Measurements from ENCODE around the gene PRAMEF15.
"Not testable (repeated sequence)": the region's sequence is repeated elsewhere in the genome, so short reads cannot be mapped to it uniquely, and the experiment has no call there.

The PRAMEF15 gene

DNA sequence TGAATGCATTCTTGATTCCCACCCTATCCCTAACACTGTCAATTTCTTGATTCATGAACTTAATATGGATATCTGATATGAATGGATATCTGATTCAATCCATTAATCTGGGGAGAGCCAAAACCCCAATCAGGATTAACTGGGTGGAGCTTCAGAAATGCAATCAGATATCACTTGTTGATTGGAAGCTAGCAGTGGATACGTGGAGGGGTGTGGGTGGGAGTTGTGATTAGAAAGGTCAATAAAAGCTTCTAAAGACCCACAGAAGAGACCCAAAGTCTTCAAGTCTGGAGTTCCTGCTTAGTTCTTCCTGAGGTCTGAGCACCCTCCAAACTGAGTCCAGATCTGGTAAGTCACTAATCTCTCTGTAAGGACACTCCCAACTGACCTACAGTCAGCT, 12.1 kb upstream of the PRAMEF15 start, which contains the start of gene PRAMEF33:
Gene PRAMEF33 (plus strand): TSS at position 301 of the 400 bp plus-strand sequence. CDS start 2,416 bp downstream, outside the sequence.
- not testable (repeated sequence) for H3K4me2 ChIP-seq (ENCODE audit: low read depth, low read length); H2AFZ ChIP-seq (ENCODE audit: low read length)

DNA sequence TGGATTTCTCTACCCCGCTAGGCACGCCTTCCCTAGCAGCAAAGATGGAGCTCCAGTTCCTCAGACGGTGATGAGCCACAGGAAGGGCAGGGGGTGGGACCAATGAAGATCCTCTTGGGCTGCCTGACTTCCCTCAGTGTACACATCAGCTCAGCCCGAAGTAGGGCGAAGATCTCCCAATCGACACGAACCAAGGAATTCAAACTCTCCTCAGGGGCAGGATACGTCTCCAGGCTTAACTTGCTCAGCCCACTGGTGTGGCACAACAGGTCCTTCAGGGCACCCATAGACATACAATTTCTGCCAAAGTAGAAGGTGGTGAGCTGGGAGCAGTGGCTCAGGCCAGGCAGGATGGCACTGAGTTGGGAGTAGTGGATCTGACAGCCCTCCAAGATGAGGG, 27.1 kb downstream of the PRAMEF15 start:
- H3K9me2 ChIP-seq (replicated peaks; ENCODE audit: insufficient read depth, low read length); H3K36me3 ChIP-seq (replicated peaks; ENCODE audit: insufficient read depth, low read length); H3K4me2 ChIP-seq (ENCODE audit: low read depth, low read length); H3K9me3 ChIP-seq (replicated peaks; ENCODE audit: insufficient read depth, low read length); H3K9ac ChIP-seq (ENCODE audit: low read length); H3K27ac ChIP-seq (ENCODE audit: low read length); H3K4me1 ChIP-seq (ENCODE audit: low read length); H2AFZ ChIP-seq (ENCODE audit: low read length); H4K20me1 ChIP-seq (ENCODE audit: insufficient read depth, low read length); H3K27me3 ChIP-seq (replicated peaks; ENCODE audit: insufficient read depth, low read length); DNase-seq; H3K79me2 ChIP-seq (ENCODE audit: low read length); H3F3A ChIP-seq (ENCODE audit: insufficient read depth, low read length); H3K4me3 ChIP-seq (ENCODE audit: low read length): not testable (repeated sequence)

More for the DNA sequence above, 12.1 kb upstream of the PRAMEF15 start, which contains the start of gene PRAMEF33:
- not testable (repeated sequence) for H3K9me2 ChIP-seq (replicated peaks; ENCODE audit: insufficient read depth, low read length); H3K9me3 ChIP-seq (replicated peaks; ENCODE audit: insufficient read depth, low read length); H3K4me3 ChIP-seq (ENCODE audit: low read length); H4K20me1 ChIP-seq (ENCODE audit: insufficient read depth, low read length); H3K9ac ChIP-seq (ENCODE audit: low read length); H3K27ac ChIP-seq (ENCODE audit: low read length); H3K79me2 ChIP-seq (ENCODE audit: low read length); H3K36me3 ChIP-seq (replicated peaks; ENCODE audit: insufficient read depth, low read length); H3F3A ChIP-seq (ENCODE audit: insufficient read depth, low read length); H3K27me3 ChIP-seq (replicated peaks; ENCODE audit: insufficient read depth, low read length); DNase-seq; H3K4me1 ChIP-seq (ENCODE audit: low read length)

DNA sequence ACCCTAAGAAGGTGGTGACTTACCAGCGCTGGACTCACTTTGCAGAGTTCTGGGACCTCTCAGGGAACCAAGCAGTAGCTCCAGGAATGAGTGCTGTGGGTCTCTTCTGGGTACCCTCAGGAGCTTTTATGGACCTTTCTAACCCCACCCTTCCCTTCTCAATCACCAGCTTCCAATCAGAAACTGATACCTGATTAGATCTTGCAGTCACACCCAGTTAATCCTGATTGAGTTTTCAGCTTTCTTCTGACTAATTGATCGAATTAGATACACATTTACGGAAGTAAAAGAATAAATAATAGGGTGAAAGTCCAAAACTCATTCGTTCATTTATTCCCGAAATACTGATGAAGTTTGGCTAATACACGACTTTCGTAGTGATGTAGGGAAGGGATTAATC, 31.7 kb downstream of the PRAMEF15 start, which contains the start of gene PRAMEF14:
Gene PRAMEF14 (minus strand): TSS at position 101 of the 400 bp plus-strand sequence. CDS start 1,820 bp downstream, outside the sequence.
- H3K9ac ChIP-seq (ENCODE audit: low read length); H3K27ac ChIP-seq (ENCODE audit: low read length); H3K9me2 ChIP-seq (replicated peaks; ENCODE audit: insufficient read depth, low read length); H3K9me3 ChIP-seq (replicated peaks; ENCODE audit: insufficient read depth, low read length); H3K4me1 ChIP-seq (ENCODE audit: low read length); H2AFZ ChIP-seq (ENCODE audit: low read length); H4K20me1 ChIP-seq (ENCODE audit: insufficient read depth, low read length); H3K36me3 ChIP-seq (replicated peaks; ENCODE audit: insufficient read depth, low read length); DNase-seq; H3K4me3 ChIP-seq (ENCODE audit: low read length); H3F3A ChIP-seq (ENCODE audit: insufficient read depth, low read length); H3K79me2 ChIP-seq (ENCODE audit: low read length); H3K27me3 ChIP-seq (replicated peaks; ENCODE audit: insufficient read depth, low read length); H3K4me2 ChIP-seq (ENCODE audit: low read depth, low read length): not testable (repeated sequence)

DNA sequence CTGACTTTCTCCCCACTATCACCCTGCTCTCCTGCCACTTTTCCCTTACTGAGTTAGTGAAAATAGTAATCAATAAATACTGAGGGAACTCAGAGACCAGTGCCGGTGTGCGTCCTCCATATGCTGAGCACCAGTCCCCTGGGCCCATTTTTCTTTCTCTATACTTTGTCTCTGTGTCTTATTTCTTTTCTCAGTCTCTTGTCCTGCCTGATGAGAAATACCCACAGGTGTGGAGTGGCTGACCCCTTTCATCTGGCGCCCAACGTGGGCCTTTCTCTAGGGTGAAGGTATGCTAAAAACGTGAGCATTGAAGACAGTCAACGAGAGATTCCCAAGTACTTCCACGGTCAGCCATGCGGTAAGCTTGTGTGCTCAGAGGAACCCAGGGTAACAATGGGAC, 38.1 kb downstream of the PRAMEF15 start:
- H3K4me2 ChIP-seq (ENCODE audit: low read depth, low read length); H3K9ac ChIP-seq (ENCODE audit: low read length); H3K27ac ChIP-seq (ENCODE audit: low read length); H3K9me3 ChIP-seq (replicated peaks; ENCODE audit: insufficient read depth, low read length); H3K4me3 ChIP-seq (ENCODE audit: low read length); H3K36me3 ChIP-seq (replicated peaks; ENCODE audit: insufficient read depth, low read length); H3F3A ChIP-seq (ENCODE audit: insufficient read depth, low read length); H2AFZ ChIP-seq (ENCODE audit: low read length); H3K79me2 ChIP-seq (ENCODE audit: low read length); H3K4me1 ChIP-seq (ENCODE audit: low read length); H3K9me2 ChIP-seq (replicated peaks; ENCODE audit: insufficient read depth, low read length); H3K27me3 ChIP-seq (replicated peaks; ENCODE audit: insufficient read depth, low read length); DNase-seq; H4K20me1 ChIP-seq (ENCODE audit: insufficient read depth, low read length): not testable (repeated sequence)

DNA sequence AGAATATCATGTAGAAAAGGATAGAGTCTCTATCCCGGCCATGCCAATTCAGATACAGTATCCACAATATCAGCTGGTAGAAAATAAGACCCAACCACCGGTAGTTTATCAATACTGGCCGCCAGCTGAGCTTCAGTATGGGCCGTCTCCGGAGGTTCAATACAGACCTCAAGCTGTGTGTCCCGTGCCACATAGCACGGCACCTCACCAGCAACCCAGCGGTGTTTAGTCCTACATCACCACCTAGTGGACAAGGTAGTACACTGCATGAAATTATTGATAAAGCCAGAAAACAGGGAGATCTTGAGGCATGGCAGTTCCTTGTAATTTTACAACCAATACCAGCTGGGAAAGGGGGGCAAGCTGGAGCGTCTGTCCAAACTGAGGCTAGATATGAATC, 39.1 kb downstream of the PRAMEF15 start:
- not testable (repeated sequence) for H3K79me2 ChIP-seq (ENCODE audit: low read length); H3K4me1 ChIP-seq (ENCODE audit: low read length); H2AFZ ChIP-seq (ENCODE audit: low read length); H3K4me3 ChIP-seq (ENCODE audit: low read length); H3K36me3 ChIP-seq (replicated peaks; ENCODE audit: insufficient read depth, low read length); H3F3A ChIP-seq (ENCODE audit: insufficient read depth, low read length); H3K27ac ChIP-seq (ENCODE audit: low read length); H3K9ac ChIP-seq (ENCODE audit: low read length); H3K4me2 ChIP-seq (ENCODE audit: low read depth, low read length); H3K9me2 ChIP-seq (replicated peaks; ENCODE audit: insufficient read depth, low read length); H3K27me3 ChIP-seq (replicated peaks; ENCODE audit: insufficient read depth, low read length); H3K9me3 ChIP-seq (replicated peaks; ENCODE audit: insufficient read depth, low read length); DNase-seq; H4K20me1 ChIP-seq (ENCODE audit: insufficient read depth, low read length)

DNA sequence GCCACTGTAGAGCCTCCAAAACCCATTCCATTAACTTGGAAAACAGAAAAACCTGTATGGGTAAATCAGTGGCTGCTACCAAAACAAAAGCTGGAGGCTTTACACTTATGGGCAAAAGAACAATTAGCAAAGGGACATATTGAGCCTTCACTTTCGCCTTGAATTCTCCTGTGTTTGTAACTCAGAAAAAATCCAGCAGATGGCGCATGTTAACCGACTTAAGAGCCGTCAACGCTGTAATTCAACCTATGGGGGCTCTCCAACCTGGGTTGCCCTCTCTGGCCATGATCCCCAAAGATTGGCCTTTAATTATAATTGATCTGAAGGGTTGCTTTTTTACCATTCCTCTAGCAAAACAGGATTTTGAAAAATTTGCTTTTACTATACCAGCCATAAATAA, 41.4 kb downstream of the PRAMEF15 start:
- H3K27me3 ChIP-seq (replicated peaks; ENCODE audit: insufficient read depth, low read length); H3K4me3 ChIP-seq (ENCODE audit: low read length); H2AFZ ChIP-seq (ENCODE audit: low read length); H3K9me2 ChIP-seq (replicated peaks; ENCODE audit: insufficient read depth, low read length); H3K36me3 ChIP-seq (replicated peaks; ENCODE audit: insufficient read depth, low read length); H3K79me2 ChIP-seq (ENCODE audit: low read length); H4K20me1 ChIP-seq (ENCODE audit: insufficient read depth, low read length); H3F3A ChIP-seq (ENCODE audit: insufficient read depth, low read length); H3K27ac ChIP-seq (ENCODE audit: low read length); H3K4me2 ChIP-seq (ENCODE audit: low read depth, low read length); H3K4me1 ChIP-seq (ENCODE audit: low read length); H3K9ac ChIP-seq (ENCODE audit: low read length); H3K9me3 ChIP-seq (replicated peaks; ENCODE audit: insufficient read depth, low read length): not testable (repeated sequence)
- TF ChIP-seq, protein P1, sequence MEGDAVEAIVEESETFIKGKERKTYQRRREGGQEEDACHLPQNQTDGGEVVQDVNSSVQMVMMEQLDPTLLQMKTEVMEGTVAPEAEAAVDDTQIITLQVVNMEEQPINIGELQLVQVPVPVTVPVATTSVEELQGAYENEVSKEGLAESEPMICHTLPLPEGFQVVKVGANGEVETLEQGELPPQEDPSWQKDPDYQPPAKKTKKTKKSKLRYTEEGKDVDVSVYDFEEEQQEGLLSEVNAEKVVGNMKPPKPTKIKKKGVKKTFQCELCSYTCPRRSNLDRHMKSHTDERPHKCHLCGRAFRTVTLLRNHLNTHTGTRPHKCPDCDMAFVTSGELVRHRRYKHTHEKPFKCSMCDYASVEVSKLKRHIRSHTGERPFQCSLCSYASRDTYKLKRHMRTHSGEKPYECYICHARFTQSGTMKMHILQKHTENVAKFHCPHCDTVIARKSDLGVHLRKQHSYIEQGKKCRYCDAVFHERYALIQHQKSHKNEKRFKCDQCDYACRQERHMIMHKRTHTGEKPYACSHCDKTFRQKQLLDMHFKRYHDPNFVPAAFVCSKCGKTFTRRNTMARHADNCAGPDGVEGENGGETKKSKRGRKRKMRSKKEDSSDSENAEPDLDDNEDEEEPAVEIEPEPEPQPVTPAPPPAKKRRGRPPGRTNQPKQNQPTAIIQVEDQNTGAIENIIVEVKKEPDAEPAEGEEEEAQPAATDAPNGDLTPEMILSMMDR (IDR thresholded peaks at IDR 0.05; ENCODE audit: low read length) = peak; percentile 40
- peak; percentile 65 for DNase-seq

DNA sequence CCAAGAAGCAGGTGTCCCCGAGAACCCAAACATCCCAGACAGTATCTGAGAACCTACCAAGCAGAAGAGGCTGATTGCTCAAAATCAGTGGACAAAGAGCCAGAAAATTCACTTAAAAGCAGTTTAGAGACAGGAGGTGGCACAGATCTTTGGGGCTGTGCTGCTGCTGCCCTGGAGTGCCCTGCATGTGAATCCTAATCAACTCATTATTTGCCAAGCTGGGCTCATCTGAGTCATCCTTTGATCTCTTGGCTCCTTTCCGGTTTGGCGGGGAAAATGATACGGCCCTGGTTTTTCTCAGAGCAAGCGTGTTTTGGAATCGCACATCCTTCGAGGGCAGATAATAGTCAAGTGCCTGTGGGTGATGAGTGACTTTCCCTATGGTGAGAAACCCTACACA, 47.0 kb downstream of the PRAMEF15 start:
- not testable (repeated sequence) for DNase-seq; H3K27me3 ChIP-seq (replicated peaks; ENCODE audit: insufficient read depth, low read length); H3K4me1 ChIP-seq (ENCODE audit: low read length); H3K27ac ChIP-seq (ENCODE audit: low read length); H3K9me3 ChIP-seq (replicated peaks; ENCODE audit: insufficient read depth, low read length); H2AFZ ChIP-seq (ENCODE audit: low read length); H3K9me2 ChIP-seq (replicated peaks; ENCODE audit: insufficient read depth, low read length); H3K36me3 ChIP-seq (replicated peaks; ENCODE audit: insufficient read depth, low read length); H3K4me2 ChIP-seq (ENCODE audit: low read depth, low read length); H3K9ac ChIP-seq (ENCODE audit: low read length); H3F3A ChIP-seq (ENCODE audit: insufficient read depth, low read length); H4K20me1 ChIP-seq (ENCODE audit: insufficient read depth, low read length); H3K4me3 ChIP-seq (ENCODE audit: low read length); H3K79me2 ChIP-seq (ENCODE audit: low read length)
